Measurements from ENCODE around the gene KERA.

KERA gene

DNA sequence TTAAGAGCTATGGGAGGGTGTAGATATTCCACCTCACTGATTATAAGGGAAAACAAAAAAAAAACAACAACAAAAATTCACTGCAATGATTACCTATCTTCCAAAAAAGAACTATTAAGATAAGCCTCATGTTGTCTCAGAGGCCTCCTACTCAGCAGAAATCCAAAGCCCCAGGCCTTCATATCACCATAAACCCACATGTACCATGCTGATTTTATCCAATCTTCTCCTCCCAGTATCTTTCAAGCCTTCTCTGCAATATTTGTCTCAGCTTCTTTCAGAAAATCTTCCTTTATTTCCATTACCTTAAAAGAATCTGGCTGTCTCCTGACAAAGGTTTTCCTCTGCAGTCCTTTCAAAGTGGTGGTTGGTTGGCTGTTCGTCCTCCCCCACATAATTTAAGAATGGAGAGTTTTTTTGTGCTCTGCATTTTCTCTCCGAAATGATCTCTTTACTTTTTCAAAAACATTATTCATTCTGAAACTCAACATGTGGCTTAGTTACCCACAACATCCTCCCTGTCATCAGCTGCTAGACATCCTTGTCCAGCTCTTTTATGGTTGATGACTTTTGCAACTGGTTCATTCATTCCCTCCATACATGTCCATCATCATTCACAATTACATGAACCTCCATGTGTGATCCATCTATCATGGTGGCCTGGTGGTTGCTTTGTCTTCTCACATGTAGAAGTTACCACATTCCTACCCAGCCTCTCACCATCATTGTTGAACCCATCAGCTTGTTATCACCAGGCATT lies 50.1 kb downstream of the KERA start:
- no peak for DNase-seq

DNA sequence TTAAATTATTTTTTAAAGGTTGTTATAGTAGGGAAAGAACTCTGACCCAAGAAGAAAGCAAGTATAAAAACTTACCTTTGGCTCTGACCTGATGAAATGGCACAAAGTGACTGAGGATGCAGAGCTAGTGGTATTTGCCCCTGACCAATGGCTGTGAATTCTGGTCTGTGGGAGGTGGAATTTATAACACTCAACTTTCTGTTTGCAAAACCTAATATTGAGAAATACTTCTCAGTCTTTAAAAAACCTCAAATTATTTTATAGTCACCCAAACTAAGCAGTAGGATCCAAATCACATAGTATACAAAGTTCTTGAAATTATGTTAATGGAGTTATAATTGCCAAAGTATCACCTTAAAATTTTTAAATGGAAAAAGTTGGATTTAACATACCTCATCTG lies 53.0 kb downstream of the KERA start, which contains the start of gene EPYC:
Gene EPYC, minus strand, starts transcription at position 101 of the 400 bp plus-strand sequence. CDS start 2,407 bp downstream, outside the sequence.
- no peak for DNase-seq

DNA sequence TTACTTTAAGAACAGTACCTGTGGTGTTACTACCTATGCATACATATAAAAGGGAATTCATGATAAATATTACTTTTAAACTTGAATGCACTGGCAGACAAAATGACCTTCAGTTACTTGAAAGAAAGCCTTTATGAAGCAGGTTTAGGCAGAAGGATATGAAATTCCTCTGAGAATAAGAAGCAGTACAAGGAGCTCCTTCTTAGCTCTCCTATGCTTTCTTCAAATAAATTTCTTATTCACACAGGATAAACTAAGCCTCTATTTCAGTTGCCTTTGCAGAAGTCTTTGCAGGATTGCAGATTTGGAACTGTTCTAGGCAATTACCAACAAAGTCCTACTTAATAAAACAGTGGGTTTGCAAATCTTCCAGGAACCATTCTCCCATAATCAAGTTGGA lies 54.1 kb downstream of the KERA start:
- DNase-seq: no peak

DNA sequence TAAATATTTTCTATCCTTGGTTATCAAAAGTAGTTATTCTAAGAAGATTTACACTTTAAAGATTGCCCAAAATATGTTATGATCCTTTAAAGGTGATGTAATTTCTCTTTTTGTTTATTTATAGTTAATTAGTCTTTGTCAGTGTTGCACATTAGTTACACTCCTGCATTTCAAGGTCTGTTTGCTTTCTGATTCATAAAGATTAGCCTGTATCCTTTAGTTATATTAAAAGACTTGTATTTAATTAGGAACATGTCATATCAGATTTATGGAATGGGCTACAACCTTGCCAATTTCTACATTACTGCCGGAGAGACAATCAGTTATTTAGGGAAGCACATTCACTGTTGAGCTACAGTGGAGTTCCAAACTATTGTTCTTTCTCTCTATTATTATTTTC lies 56.5 kb downstream of the KERA start:
- no peak for DNase-seq
